ENCODE data around the gene RNF207.

Gene RNF207

GRCh38 chr1:6175411-6175828 is 30.5 kb upstream of the RNF207 start:
- DNase-seq: no peak

- DNase-seq: no peak
These were observed 29.1 kb upstream of the RNF207 start for GRCh38 chr1:6176779-6177178.

GRCh38 chr1:6177681-6178380 is 28.1 kb upstream of the RNF207 start:
- DNase-seq: no peak

- DNase-seq: no peak
These were observed 27.0 kb upstream of the RNF207 start for GRCh38 chr1:6178751-6179563.

GRCh38 chr1:6179564-6180175 is 26.2 kb upstream of the RNF207 start:
- DNase-seq: no peak

GRCh38 chr1:6180268-6180706 is 25.6 kb upstream of the RNF207 start, which contains the start of gene CHD5:
Gene CHD5 (minus strand): TSS chr1:6180321. CDS start chr1:6180023, 298 bp downstream.
- no peak for DNase-seq

- no peak for DNase-seq
These were observed 25.1 kb upstream of the RNF207 start for GRCh38 chr1:6180707-6181311.

GRCh38 chr1:6181347-6181770 is 24.6 kb upstream of the RNF207 start:
- DNase-seq: no peak

GRCh38 chr1:6183520-6183989 is 22.4 kb upstream of the RNF207 start:
- DNase-seq: no peak

GRCh38 chr1:6184083-6184783 is 21.7 kb upstream of the RNF207 start:
- DNase-seq: peak; percentile 7

GRCh38 chr1:6185151-6185550 is 20.8 kb upstream of the RNF207 start:
- no peak for DNase-seq

- DNase-seq: no peak
These were observed 20.1 kb upstream of the RNF207 start for GRCh38 chr1:6185635-6186382.

GRCh38 chr1:6188466-6188865 is 17.5 kb upstream of the RNF207 start:
- DNase-seq: no peak

- DNase-seq: no peak
These were observed 14.0 kb upstream of the RNF207 start for GRCh38 chr1:6191968-6192367.

- DNase-seq: no peak
These were observed 8.0 kb upstream of the RNF207 start for GRCh38 chr1:6197746-6198427.

- no peak for DNase-seq
These were observed 7.1 kb upstream of the RNF207 start for GRCh38 chr1:6198646-6199297.

- peak; percentile 97 for DNase-seq
These were observed 6.4 kb upstream of the RNF207 start, which contains the start of gene RPL22 for GRCh38 chr1:6199298-6200187. Gene RPL22 (minus strand): TSS chr1:6199595. CDS start chr1:6199573, 22 bp downstream.

GRCh38 chr1:6200188-6200809 is 5.6 kb upstream of the RNF207 start:
- peak; percentile 7 for DNase-seq

GRCh38 chr1:6202256-6202655 is 3.7 kb upstream of the RNF207 start:
- DNase-seq: no peak

Measured in GF-D8 (cell line).